Gastroesophageal sphincter (tissue), 3 donors: Measurements from ENCODE around the gene PBRM1.

Experiments
- EP300 ChIP-seq: sonication (generic); formaldehyde crosslinking; IDR thresholded peaks from one replicate; pipeline ENCODE4 v1.6.1; 2017; ENCODE audit warnings: antibody characterized with exemption, mild to moderate bottlenecking
- POLR2A ChIP-seq, 2 donors: fragments of 450-650 bp; IDR thresholded peaks; one replicate each; pipeline ENCODE4 v1.6.1; 2017; ENCODE audit warnings: antibody characterized with exemption in 2 of 2, mild to moderate bottlenecking in 2 of 2, moderate library complexity in 1 of 2
- POLR2AphosphoS5 ChIP-seq: sonication (generic); formaldehyde crosslinking; IDR thresholded peaks from one replicate; pipeline ENCODE4 v1.6.1; 2017; ENCODE audit warnings: antibody characterized with exemption
- TF ChIP-seq, protein P1 (sequence below), 4 experiments: fragments of 200-600 bp in 2 of 4; fragments of 450-650 bp in 2 of 4; sonication (generic) in 1 of 4; IDR thresholded peaks; one replicate each; pipeline ENCODE4 v1.5.1; 2017 to 2019; ENCODE audit warnings: antibody characterized with exemption in 4 of 4, mild to moderate bottlenecking in 2 of 4, moderate library complexity in 2 of 4

GRCh38 chr3:52524258-52524751 is 161.4 kb downstream of the PBRM1 start:
- no peak for TF ChIP-seq POLR2A (IDR thresholded peaks at IDR 0.05)
- TF ChIP-seq EP300 = no peak
- TF ChIP-seq, protein P1, sequence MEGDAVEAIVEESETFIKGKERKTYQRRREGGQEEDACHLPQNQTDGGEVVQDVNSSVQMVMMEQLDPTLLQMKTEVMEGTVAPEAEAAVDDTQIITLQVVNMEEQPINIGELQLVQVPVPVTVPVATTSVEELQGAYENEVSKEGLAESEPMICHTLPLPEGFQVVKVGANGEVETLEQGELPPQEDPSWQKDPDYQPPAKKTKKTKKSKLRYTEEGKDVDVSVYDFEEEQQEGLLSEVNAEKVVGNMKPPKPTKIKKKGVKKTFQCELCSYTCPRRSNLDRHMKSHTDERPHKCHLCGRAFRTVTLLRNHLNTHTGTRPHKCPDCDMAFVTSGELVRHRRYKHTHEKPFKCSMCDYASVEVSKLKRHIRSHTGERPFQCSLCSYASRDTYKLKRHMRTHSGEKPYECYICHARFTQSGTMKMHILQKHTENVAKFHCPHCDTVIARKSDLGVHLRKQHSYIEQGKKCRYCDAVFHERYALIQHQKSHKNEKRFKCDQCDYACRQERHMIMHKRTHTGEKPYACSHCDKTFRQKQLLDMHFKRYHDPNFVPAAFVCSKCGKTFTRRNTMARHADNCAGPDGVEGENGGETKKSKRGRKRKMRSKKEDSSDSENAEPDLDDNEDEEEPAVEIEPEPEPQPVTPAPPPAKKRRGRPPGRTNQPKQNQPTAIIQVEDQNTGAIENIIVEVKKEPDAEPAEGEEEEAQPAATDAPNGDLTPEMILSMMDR (IDR thresholded peaks at IDR 0.05) = no peak
- no peak for TF ChIP-seq POLR2AphosphoS5
